Activated CD4-positive, CD25-positive, alpha-beta regulatory T cell treated with anti-CD3 and anti-CD28 coated beads, Interleukin-2, amount 50 U/mL, for 72 hours (primary cell): ENCODE results near the gene TEX264.
"Not testable (repeated sequence)": the region's sequence is repeated elsewhere in the genome, so short reads cannot be mapped to it uniquely, and the experiment has no call there.

ENCODE experiments used
- DNase-seq: peaks from one replicate; pipeline ENCODE4 v3.0.0; 2021

TEX264 gene

GRCh38 chr3:51718547-51719409, 47.7 kb downstream of the TEX264 start:
- peak; percentile 74 for DNase-seq

- DNase-seq: no peak
Measured at GRCh38 chr3:51719410-51720025, 48.5 kb downstream of the TEX264 start.

GRCh38 chr3:51720292-51721061, 49.4 kb downstream of the TEX264 start:
- no peak for DNase-seq

GRCh38 chr3:51721062-51721745, 50.2 kb downstream of the TEX264 start:
- DNase-seq: no peak

GRCh38 chr3:51722362-51722761, 51.3 kb downstream of the TEX264 start:
- DNase-seq: no peak

GRCh38 chr3:51727500-51727899, 56.4 kb downstream of the TEX264 start:
- DNase-seq: no peak

GRCh38 chr3:51729042-51729633, 58.1 kb downstream of the TEX264 start:
- DNase-seq: no peak

GRCh38 chr3:51733859-51734571, 63.0 kb downstream of the TEX264 start:
- DNase-seq: no peak

- no peak for DNase-seq
Measured at GRCh38 chr3:51734572-51734907, 63.5 kb downstream of the TEX264 start.

- no peak for DNase-seq
Measured at GRCh38 chr3:51735039-51735438, 64.0 kb downstream of the TEX264 start.

- no peak for DNase-seq
Measured at GRCh38 chr3:51735950-51736349, 64.9 kb downstream of the TEX264 start.

- DNase-seq: no peak
Measured at GRCh38 chr3:51739110-51739509, 68.1 kb downstream of the TEX264 start.

GRCh38 chr3:51742320-51742719, 71.3 kb downstream of the TEX264 start:
- DNase-seq: not testable (repeated sequence)

- not testable (repeated sequence) for DNase-seq
Measured at GRCh38 chr3:51742978-51743377, 71.9 kb downstream of the TEX264 start.

GRCh38 chr3:51747840-51748239, 76.8 kb downstream of the TEX264 start:
- no peak for DNase-seq

GRCh38 chr3:51748327-51748726, 77.3 kb downstream of the TEX264 start:
- DNase-seq: no peak

GRCh38 chr3:51750878-51751277, 79.8 kb downstream of the TEX264 start:
- no peak for DNase-seq

GRCh38 chr3:51751287-51751686, 80.2 kb downstream of the TEX264 start:
- no peak for DNase-seq
